Panc1 (cell line): ENCODE measurements around the gene FNBP1L. TPM values are rescaled to one million over a fixed set of nuclear protein-coding genes. Genes with fewer than 3 reads are reported as not detected.

Source experiments
- ATAC-seq: fragments of 200-7000 bp; cut with Tn5 transposase; 2 replicates; pipeline ENCODE4 v1.9.1; 2020; ENCODE audit warnings: mild to moderate bottlenecking, moderate library complexity
- BruUV-seq: library from RNA; stranded (reverse); fragments of 400-500 nt; replicated peaks from 2 replicates; lab custom pipeline; 2021; lab: Mats Ljungman, UMichigan
- CTCF ChIA-PET: fragments of 300-600 bp; sonication (Branson Sonifier 250); formaldehyde crosslinking; loops from one replicate; lab custom pipeline; 2022; ENCODE audit warnings: antibody characterized with exemption; lab: Charles Lee
- POLR2A ChIA-PET: fragments of 300-600 bp; sonication (Branson Sonifier 250); formaldehyde crosslinking; loops from one replicate; lab custom pipeline; 2022; ENCODE audit warnings: antibody characterized with exemption; lab: Charles Lee
- DNase-seq: peaks from one replicate; pipeline ENCODE4 v3.0.0-alpha.2; 2010; ENCODE audit warnings: low read depth, low spot score
- H3K27ac ChIP-seq: 2 replicates; pipeline ENCODE4 v1.5.1; 2011; ENCODE audit warnings: mild to moderate bottlenecking, low read length, inconsistent platforms
- H3K27me3 ChIP-seq: fragments of 200-500 bp; sonication (Bioruptor generic); 2 replicates; pipeline ENCODE4 v1.6.0; 2014; ENCODE audit warnings: low read length, inconsistent platforms; ENCODE audit not compliant: control insufficient read depth, insufficient read depth
- H3K36me3 ChIP-seq: fragments of 200-500 bp; sonication (Bioruptor generic); 2 replicates; pipeline ENCODE4 v1.5.1; 2014; ENCODE audit warnings: inconsistent platforms, mild to moderate bottlenecking, low read length, moderate library complexity; ENCODE audit not compliant: control insufficient read depth, insufficient read depth
- H3K4me1 ChIP-seq: 2 replicates; pipeline ENCODE4 v1.5.1; 2011; ENCODE audit warnings: inconsistent platforms, mild to moderate bottlenecking, low read length, moderate library complexity; ENCODE audit not compliant: control insufficient read depth, insufficient read depth
- H3K4me3 ChIP-seq, 2 experiments: 2 replicates each; pipeline ENCODE4 v1.5.1; 2011 to 2012; ENCODE audit warnings: low read depth in 2 of 2, low read length in 2 of 2, mild to moderate bottlenecking in 2 of 2, inconsistent platforms in 1 of 2, moderate library complexity in 1 of 2
- H3K9me3 ChIP-seq: fragments of 200-500 bp; sonication (Bioruptor generic); 2 replicates; pipeline ENCODE4 v1.5.1; 2014; ENCODE audit warnings: low read depth, mild to moderate bottlenecking, inconsistent platforms, low read length, moderate library complexity; ENCODE audit not compliant: control insufficient read depth, insufficient read depth
- CTCF ChIP-seq: fragments of 450-650 bp; IDR thresholded peaks from 2 replicates; pipeline ENCODE4 v1.5.1; 2017; ENCODE audit warnings: mild to moderate bottlenecking
- POLR2AphosphoS5 ChIP-seq: IDR thresholded peaks from 2 replicates; pipeline ENCODE4 v1.6.1; 2012; ENCODE audit warnings: mild to moderate bottlenecking, low read depth, low read length, moderate library complexity
- REST ChIP-seq, 2 experiments: IDR thresholded peaks; 2 replicates each; pipeline ENCODE4 v1.6.1; 2011 to 2012; ENCODE audit warnings: low read depth in 2 of 2, control low read depth in 1 of 2, low read length in 1 of 2, mild to moderate bottlenecking in 1 of 2, moderate library complexity in 1 of 2; ENCODE audit not compliant: insufficient read depth in 1 of 2
- SIN3A ChIP-seq: IDR thresholded peaks from 2 replicates; pipeline ENCODE4 v1.6.1; 2012; ENCODE audit warnings: low read depth, mild to moderate bottlenecking, low read length, moderate library complexity, borderline replicate concordance; ENCODE audit not compliant: insufficient read depth
- TCF7L2 ChIP-seq: IDR thresholded peaks from 2 replicates; pipeline ENCODE4 v1.6.1; 2011; ENCODE audit warnings: mild to moderate bottlenecking, low read depth, low read length, inconsistent platforms
- in situ Hi-C: cut with HindIII; loops from 2 replicates; pipeline ENCODE4 v1.10.0; 2016; ENCODE audit warnings: low sequenced_read_pairs, low pct_unique_long_range_greater_than_20kb
- intact Hi-C: fragments of 100-400 bp; cut with micrococcal nuclease; formaldehyde crosslinking; loops from one replicate; pipeline ENCODE4 v1.10.0; 2022; ENCODE audit not compliant: unreplicated experiment
- total RNA-seq: library from RNA; stranded (reverse); gene quantifications from one replicate; pipeline ENCODE4 v1.2.1, GENCODE V29; 2021; ENCODE audit not compliant: unreplicated experiment

Gene FNBP1L
- total RNA-seq, 1 experiment from 2014 or later: 25.1 TPM

- BruUV-seq: no TSS peak
- CTCF ChIA-PET: no interaction called here
- no peak for DNase-seq
- no peak for ATAC-seq
- H3K4me3 ChIP-seq: no peak overlapping the region
- POLR2A ChIA-PET: no interaction called here
- no peak overlapping the region for H3K27ac ChIP-seq
- H3K36me3 ChIP-seq: no peaks in the 10 kb centered on the region
- no peaks in the 10 kb centered on the region for H3K4me1 ChIP-seq
- H3K9me3 ChIP-seq: peaks cover 2% of the 10 kb centered on the region; the same call in 1 of the 2 replicates
- TF ChIP-seq TCF7L2 (no peak), REST (IDR thresholded peaks at IDR 0.05; ENCODE audit: insufficient read depth in 1 of 2, low read depth in 2 of 2, low read length in 1 of 2) (no peak)
- in situ Hi-C loops: no loop called here
- H3K27me3 ChIP-seq: no peaks in the 10 kb centered on the region
- intact Hi-C loops: no loop called here
Measured at GRCh38 chr1:93483200-93483599, 35.3 kb downstream of the FNBP1L start.

DNA sequence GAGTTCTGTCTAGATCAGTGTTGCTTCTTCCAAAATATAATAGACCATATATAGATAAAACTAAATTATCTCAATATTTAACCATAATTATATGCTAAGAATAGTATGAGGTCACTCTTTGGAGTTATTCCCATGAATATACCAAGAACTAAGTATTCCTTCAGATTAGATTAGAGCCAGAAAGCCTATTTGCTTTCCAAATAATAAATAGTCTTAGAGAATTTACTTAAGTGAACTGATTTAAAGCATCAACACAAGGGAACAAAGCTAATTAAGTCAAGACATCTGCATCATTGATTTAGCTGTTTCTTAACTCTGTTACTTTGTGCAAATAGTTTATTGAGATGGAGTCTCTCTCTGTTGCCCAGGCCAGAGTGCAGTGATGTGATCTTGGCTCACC lies 35.7 kb downstream of the FNBP1L start:
- DNase-seq (no peak), ATAC-seq (no peak)
- intact Hi-C loops (no loop called here), in situ Hi-C loops (no loop called here)
- Histone ChIP-seq H3K9me3 (peaks cover 2% of the 10 kb centered on the region; the same call in 1 of the 2 replicates), H3K4me1 (no peaks in the 10 kb centered on the region), H3K27ac (no peak overlapping the region), H3K4me3 (no peak overlapping the region), H3K27me3 (no peaks in the 10 kb centered on the region), H3K36me3 (no peaks in the 10 kb centered on the region)
- TF ChIP-seq TCF7L2: no peak
- no peak for TF ChIP-seq REST (IDR thresholded peaks at IDR 0.05; ENCODE audit: insufficient read depth in 1 of 2, low read depth in 2 of 2, low read length in 1 of 2)
- TF ChIP-seq POLR2AphosphoS5: no peak
- TF ChIP-seq CTCF: no peak
- TF ChIP-seq SIN3A: no peak
- BruUV-seq: no TSS peak
- POLR2A ChIA-PET: no interaction called here
- CTCF ChIA-PET: no interaction called here
